Activated naive CD8-positive, alpha-beta T cell treated with anti-CD3 and anti-CD28 coated beads, Interleukin-2, amount 10 ng/mL, durations not matched to agents 7 days and 5 days (primary cell): ENCODE data around the gene EFCAB7. TPM values are rescaled to one million over a fixed set of nuclear protein-coding genes. Genes with fewer than 3 reads are reported as not detected.

ENCODE experiments used
- ATAC-seq: fragments of 150-1000 bp; cut with Tn5 transposase; one replicate; pipeline ENCODE4 v1.10.0; 2021; ENCODE audit warnings: low read depth, moderate library complexity
- POLR2A ChIA-PET: fragments of 350-600 bp; sonication (Branson Sonifier 250); formaldehyde crosslinking; loops from one replicate; lab custom pipeline; 2021; ENCODE audit warnings: antibody characterized with exemption; lab: Charles Lee
- DNase-seq: peaks from one replicate; pipeline ENCODE4 v3.0.0; 2021
- H3K27ac Mint-ChIP-seq: one replicate; pipeline ENCODE4 v1.8.0; 2022; ENCODE audit warnings: mild to moderate bottlenecking, mixed read lengths
- H3K27me3 Mint-ChIP-seq: one replicate; pipeline ENCODE4 v1.8.0; 2022; ENCODE audit warnings: mild to moderate bottlenecking, moderate library complexity, mixed read lengths
- H3K36me3 Mint-ChIP-seq: one replicate; pipeline ENCODE4 v1.8.0; 2021; ENCODE audit warnings: mild to moderate bottlenecking, mixed read lengths
- H3K4me1 Mint-ChIP-seq: one replicate; pipeline ENCODE4 v1.8.0; 2021; ENCODE audit warnings: mixed read lengths
- H3K4me3 Mint-ChIP-seq: one replicate; pipeline ENCODE4 v1.8.0; 2022; ENCODE audit warnings: mild to moderate bottlenecking, moderate library complexity, mixed read lengths
- H3K9me3 Mint-ChIP-seq: one replicate; pipeline ENCODE4 v1.8.0; 2021; ENCODE audit warnings: mixed read lengths
- total RNA-seq, 2 experiments: library from RNA; stranded (reverse); gene quantifications; one replicate each; pipeline ENCODE4 v1.2.3, GENCODE V29; 2021

The EFCAB7 gene
- total RNA-seq, 2 experiments from 2014 or later: 7.4 to 11.8 TPM

DNA sequence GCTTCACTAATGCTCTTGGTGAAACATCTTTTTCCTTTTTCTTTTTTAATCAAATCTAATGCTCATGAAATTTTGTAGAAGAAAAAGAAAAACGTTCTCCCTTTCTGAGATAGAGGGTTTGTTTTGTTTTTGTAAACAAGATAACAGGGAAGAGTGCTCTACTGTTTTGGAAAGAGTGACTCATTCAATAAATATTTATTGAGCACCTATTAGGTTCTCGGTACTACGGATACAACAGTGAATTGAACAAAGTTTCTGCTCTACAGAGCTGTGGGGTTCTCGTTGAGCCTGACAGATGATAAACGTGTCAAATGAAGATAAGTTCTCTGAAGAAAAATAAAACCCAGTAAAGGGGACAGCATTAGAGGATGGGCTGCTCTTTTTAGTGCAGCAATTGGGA is 76.9 kb downstream of the EFCAB7 start:
- H3K4me3 Mint-ChIP-seq: no peak overlapping the region

DNA sequence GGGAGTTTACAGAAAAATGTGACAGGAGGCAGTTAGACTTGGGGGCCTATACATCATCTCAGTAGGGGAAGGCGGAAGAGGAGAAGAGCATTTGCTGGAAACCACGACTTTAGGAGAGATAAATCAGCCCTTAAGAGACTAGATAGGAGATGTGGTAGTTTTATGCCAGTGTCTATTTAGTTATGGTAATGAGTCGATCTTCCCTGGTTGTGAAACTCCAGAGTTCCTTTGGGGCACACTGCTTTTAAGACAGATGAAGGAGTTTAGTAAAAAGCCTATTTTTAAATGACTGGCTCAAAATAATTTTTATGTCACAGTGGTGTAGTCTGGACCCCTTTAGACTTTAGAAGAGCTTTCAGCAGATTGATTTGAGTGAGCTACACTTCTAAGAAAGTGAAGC is 77.7 kb downstream of the EFCAB7 start:
- DNase-seq: no peak
- ATAC-seq: no peak
- POLR2A ChIA-PET: no interaction called here
- Mint-ChIP-seq H3K4me1 (peaks cover 14% of the 10 kb centered on the region), H3K36me3 (peaks cover 33% of the 10 kb centered on the region), H3K4me3 (no peak overlapping the region), H3K9me3 (no peaks in the 10 kb centered on the region), H3K27ac (no peak overlapping the region), H3K27me3 (no peaks in the 10 kb centered on the region)

More for the DNA sequence above, 76.9 kb downstream of the EFCAB7 start:
- POLR2A ChIA-PET: no interaction called here
- no peaks in the 10 kb centered on the region for H3K27me3 Mint-ChIP-seq
- no peak overlapping the region for H3K27ac Mint-ChIP-seq
- no peak for DNase-seq
- peaks cover 39% of the 10 kb centered on the region for H3K36me3 Mint-ChIP-seq
- ATAC-seq: no peak
- H3K9me3 Mint-ChIP-seq: no peaks in the 10 kb centered on the region
- H3K4me1 Mint-ChIP-seq: peaks cover 20% of the 10 kb centered on the region

DNA sequence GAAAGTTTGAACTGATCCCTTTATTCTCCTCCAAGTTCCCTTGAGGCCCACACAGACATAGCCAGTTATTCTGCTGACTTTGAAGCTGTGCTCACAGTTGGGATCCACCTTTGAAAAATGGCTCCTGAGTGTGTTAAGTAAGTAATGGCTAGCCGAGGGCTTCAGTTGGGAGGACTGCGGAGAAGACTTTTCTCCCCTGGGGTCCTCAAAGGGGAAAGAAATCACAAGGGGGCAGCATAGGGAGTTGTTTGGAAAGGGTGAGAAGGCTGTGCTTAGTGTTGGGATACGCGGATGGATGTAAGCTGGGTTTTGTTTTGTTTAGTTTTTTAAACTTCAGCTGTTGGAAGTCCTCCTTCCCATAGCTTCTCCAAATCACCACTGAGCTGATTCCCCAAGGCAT is 78.1 kb downstream of the EFCAB7 start:
- ATAC-seq: no peak

DNA sequence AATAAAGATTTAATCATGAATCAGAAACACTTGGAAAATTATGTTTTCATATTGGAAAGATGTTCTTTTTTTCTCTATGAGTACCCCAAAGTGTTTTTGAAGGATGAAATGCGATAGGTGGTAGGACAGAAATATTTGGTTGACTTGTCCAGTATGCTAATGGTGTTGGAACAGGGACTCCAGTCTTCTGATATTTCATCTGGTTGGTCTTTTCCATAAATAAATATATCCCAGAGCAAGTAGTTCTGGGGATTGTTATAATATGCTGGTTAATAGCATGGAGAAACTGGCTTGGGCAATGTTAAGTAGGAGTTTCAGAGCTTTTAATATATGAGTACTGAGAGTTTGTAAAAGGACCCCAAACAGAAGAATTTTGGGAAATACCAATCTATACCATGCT is 78.6 kb downstream of the EFCAB7 start:
- no peaks in the 10 kb centered on the region for H3K9me3 Mint-ChIP-seq
- no peak overlapping the region for H3K27ac Mint-ChIP-seq
- no peak overlapping the region for H3K4me3 Mint-ChIP-seq
- peaks cover 30% of the 10 kb centered on the region for H3K36me3 Mint-ChIP-seq
- peaks cover 12% of the 10 kb centered on the region for H3K4me1 Mint-ChIP-seq
- POLR2A ChIA-PET: no interaction called here
- ATAC-seq (no peak), DNase-seq (no peak)
- H3K27me3 Mint-ChIP-seq: no peaks in the 10 kb centered on the region

More for the DNA sequence above, 78.1 kb downstream of the EFCAB7 start:
- H3K27me3 Mint-ChIP-seq: no peaks in the 10 kb centered on the region
- H3K36me3 Mint-ChIP-seq: peaks cover 33% of the 10 kb centered on the region
- no peak for DNase-seq
- H3K4me3 Mint-ChIP-seq: no peak overlapping the region
- POLR2A ChIA-PET: no interaction called here
- H3K4me1 Mint-ChIP-seq: peaks cover 14% of the 10 kb centered on the region
- H3K9me3 Mint-ChIP-seq: no peaks in the 10 kb centered on the region
- no peak overlapping the region for H3K27ac Mint-ChIP-seq

DNA sequence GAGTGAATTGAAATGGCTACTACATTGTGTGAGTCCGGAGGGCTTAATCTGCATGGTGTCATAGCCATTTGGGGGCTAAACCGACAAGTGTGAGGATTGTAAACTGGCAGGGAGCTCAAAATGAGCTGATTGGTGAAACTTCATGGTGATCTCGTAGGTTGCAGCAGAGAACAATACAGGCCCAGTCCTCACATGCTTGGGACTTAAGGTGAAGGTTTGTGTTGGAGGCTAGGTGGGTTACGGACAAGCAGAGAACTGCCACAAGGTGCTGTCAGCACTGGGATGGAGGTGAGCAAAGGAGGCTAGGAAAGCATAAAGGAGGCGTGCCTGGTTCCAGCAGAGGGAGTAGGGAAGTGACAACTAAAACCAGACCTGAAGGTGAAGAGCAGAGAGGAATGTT is 79.3 kb downstream of the EFCAB7 start:
- DNase-seq: no peak
- no peak for ATAC-seq
- POLR2A ChIA-PET: no interaction called here
- Mint-ChIP-seq H3K36me3 (peaks cover 28% of the 10 kb centered on the region), H3K4me3 (no peak overlapping the region), H3K4me1 (peaks cover 9% of the 10 kb centered on the region), H3K27me3 (no peaks in the 10 kb centered on the region), H3K27ac (no peak overlapping the region), H3K9me3 (no peaks in the 10 kb centered on the region)

DNA sequence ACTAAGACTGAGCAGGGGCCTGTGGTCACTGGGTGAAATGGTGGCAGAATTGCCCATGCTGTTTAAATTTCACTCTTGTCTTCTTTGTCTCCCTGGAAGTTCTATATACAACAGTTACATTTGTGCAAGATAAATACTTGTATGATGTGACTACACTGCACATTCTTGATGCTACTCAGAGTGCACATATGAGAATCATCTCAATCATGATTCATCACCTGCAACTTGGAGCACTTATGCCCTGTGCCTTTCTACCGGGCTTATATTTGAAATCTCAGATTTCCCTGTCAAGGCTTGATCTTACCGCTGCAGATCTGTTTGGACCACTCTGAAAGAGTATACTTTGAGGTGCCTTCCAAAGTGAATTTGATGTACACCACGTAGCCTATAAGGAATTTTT is 80.5 kb downstream of the EFCAB7 start:
- DNase-seq (no peak), ATAC-seq (no peak)
- no peak overlapping the region for H3K27ac Mint-ChIP-seq
- H3K4me1 Mint-ChIP-seq: peaks cover 8% of the 10 kb centered on the region
- H3K9me3 Mint-ChIP-seq: no peaks in the 10 kb centered on the region
- POLR2A ChIA-PET: no interaction called here
- peaks cover 28% of the 10 kb centered on the region for H3K36me3 Mint-ChIP-seq
- no peaks in the 10 kb centered on the region for H3K27me3 Mint-ChIP-seq
- no peak overlapping the region for H3K4me3 Mint-ChIP-seq

DNA sequence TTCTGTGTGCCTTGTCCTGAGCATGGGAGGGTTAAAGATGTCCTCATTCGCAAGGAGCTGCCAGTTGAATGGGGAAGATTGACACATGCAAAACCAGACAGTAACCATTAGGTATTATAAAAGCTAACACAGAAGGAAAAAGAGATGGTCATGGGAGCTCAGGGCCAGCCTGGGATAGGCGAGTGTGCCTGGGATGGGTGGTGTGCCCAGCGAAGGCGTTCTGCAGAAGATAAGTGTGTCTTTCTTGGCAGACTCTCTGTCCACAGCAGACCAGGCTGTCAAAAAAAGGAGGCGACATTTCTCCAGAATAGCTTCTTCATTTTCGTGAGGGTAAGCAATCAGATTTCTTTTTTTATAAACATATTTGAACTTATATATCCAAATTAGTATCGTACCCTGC is 84.0 kb downstream of the EFCAB7 start:
- Mint-ChIP-seq H3K27ac (no peak overlapping the region), H3K9me3 (no peaks in the 10 kb centered on the region), H3K4me3 (no peak overlapping the region), H3K4me1 (peaks cover 19% of the 10 kb centered on the region), H3K36me3 (peaks cover 22% of the 10 kb centered on the region), H3K27me3 (no peaks in the 10 kb centered on the region)
- DNase-seq: no peak
- no peak for ATAC-seq
- POLR2A ChIA-PET: interaction anchor here (0.6 kb wide), 1 partner anchor 47 kb away, joined by 3 read pairs; no protein-coding TSS in a partner anchor

DNA sequence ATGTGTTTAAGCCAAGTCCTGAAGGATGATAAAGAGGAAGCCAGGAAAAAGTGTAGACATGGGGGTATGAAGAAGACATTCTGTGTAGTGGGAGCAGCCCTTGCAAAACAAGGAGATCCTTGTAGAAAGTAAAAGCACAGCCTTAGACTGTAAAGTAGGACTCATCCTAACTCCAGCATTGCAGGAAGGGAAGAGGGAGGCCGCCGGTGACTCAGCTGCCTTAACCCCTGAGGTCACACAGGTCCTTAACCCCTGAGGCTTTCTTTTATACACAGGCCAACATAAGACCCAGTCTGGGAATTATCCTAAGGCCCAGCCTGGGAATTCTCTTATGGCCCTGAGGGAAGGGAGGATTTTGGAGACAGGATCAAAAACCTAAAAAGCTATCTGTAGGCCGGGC is 87.9 kb downstream of the EFCAB7 start:
- Mint-ChIP-seq H3K27ac (no peak overlapping the region), H3K27me3 (no peaks in the 10 kb centered on the region), H3K4me3 (no peak overlapping the region), H3K36me3 (peaks cover 3% of the 10 kb centered on the region), H3K9me3 (no peaks in the 10 kb centered on the region), H3K4me1 (peaks cover 17% of the 10 kb centered on the region)
- ATAC-seq (no peak), DNase-seq (no peak)
- POLR2A ChIA-PET: interaction anchor here (1.4 kb wide), 1 partner anchor 17 kb away, joined by 3 read pairs; the partner anchor contains the start of gene PGM1

DNA sequence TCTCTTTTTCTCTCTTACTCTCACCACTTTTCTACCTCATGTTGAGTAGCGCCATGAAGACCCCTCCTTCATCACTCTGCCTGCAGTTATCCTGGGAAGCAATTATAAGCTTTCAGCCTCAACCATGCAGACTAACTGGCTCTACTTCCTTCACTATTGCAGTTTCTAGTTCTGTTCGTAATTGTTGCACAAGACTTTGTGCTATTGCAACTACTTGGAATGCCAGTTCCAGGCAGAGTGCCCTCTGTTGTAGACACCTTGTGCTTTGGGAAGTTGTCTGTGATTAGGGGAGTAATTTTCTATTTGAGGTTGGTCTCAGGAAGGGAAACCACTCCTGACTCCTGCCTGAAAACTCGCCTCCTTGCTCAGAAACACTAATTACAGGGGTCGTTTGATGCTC is 89.2 kb downstream of the EFCAB7 start:
- no peak for ATAC-seq
- DNase-seq: no peak
- peaks cover 19% of the 10 kb centered on the region for H3K4me1 Mint-ChIP-seq
- no peaks in the 10 kb centered on the region for H3K27me3 Mint-ChIP-seq
- H3K36me3 Mint-ChIP-seq: peaks cover 3% of the 10 kb centered on the region
- POLR2A ChIA-PET: interaction anchor here (0.7 kb wide), 1 partner anchor 622 kb away, joined by 6 read pairs; no protein-coding TSS in a partner anchor
- no peaks in the 10 kb centered on the region for H3K9me3 Mint-ChIP-seq
- H3K27ac Mint-ChIP-seq: no peak overlapping the region
- H3K4me3 Mint-ChIP-seq: no peak overlapping the region

DNA sequence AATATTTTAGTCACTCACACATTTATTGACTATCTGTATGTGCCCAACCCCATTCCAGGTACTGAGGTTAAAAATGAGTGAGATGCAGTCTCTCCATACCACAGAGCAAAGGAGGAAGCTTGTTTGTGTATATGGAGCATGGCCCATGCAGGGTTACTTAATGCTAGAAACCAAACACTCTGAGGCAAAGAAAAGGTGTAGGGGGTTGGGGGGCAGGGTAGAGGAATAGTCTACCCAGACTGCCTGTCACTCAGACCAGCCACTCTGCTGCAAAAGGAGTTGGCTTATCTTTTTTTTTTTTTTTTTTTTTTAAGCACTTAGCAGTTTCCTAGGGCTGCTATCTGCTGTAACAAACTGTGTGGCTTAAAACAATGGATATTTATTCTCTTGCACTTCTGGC is 89.6 kb downstream of the EFCAB7 start:
- Mint-ChIP-seq H3K4me3 (no peak overlapping the region), H3K27me3 (no peaks in the 10 kb centered on the region), H3K9me3 (no peaks in the 10 kb centered on the region), H3K4me1 (peaks cover 20% of the 10 kb centered on the region), H3K36me3 (peaks cover 3% of the 10 kb centered on the region), H3K27ac (no peak overlapping the region)
- no peak for ATAC-seq
- POLR2A ChIA-PET: interaction anchor here (0.7 kb wide), 1 partner anchor 622 kb away, joined by 6 read pairs; no protein-coding TSS in a partner anchor
- DNase-seq: no peak

DNA sequence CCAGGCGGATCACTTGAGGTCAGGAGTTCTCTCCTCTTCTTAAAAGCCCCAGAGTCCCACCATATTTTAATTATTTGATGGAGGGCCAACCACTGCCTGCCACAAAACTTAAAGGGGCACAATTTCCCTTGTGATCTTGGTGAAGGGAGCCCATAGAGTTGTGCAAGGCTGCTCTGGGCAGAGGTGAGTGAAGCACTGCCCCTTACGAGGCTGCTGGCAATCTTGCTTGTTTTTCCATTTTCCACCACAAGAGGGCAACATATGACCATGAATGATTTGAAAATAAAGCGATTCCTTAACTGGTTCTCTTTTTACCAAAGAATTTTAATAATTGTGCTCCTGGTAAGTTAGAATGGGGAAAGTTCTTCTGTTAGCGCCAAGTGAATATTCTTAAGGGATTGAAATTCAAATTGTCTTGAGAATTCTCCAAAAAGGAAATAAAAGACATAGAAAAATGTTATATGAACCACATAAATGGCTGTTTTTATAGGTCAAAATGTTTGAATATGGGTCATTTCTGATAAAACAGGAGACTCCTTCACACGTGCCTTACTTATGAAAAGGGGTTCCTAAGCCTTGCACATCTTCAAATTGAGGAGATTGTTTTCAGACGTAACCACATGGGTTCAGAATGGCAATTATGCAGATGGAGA is 92.6 kb downstream of the EFCAB7 start:
- H3K27ac Mint-ChIP-seq: no peak overlapping the region
- no peaks in the 10 kb centered on the region for H3K27me3 Mint-ChIP-seq
- ATAC-seq (peak; percentile 50), DNase-seq (no peak)
- H3K36me3 Mint-ChIP-seq: peaks cover 1% of the 10 kb centered on the region
- H3K9me3 Mint-ChIP-seq: no peaks in the 10 kb centered on the region
- H3K4me3 Mint-ChIP-seq: no peak overlapping the region
- POLR2A ChIA-PET: no interaction called here
- peaks cover 12% of the 10 kb centered on the region for H3K4me1 Mint-ChIP-seq

DNA sequence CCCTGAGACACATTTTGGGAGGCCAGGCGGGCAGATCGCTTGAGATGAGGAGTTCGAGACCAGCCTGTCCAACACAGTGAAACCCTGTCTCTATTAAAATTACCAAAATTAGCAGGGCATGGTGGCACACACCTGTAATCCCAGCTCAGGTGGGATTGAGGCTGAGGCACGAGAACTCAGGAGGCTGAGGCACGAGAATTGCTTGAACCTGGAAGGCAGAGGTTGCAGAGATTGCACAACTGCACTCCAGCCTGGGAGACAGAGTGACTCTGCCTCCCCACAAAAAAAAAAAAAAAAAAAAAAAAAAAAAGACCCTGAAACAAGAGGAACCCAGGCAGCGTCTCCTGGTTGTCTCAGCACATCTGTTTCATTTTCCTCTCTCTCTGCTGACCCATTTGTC is 94.1 kb downstream of the EFCAB7 start:
- Mint-ChIP-seq H3K27ac (no peak overlapping the region), H3K4me1 (peaks cover 9% of the 10 kb centered on the region), H3K4me3 (no peak overlapping the region), H3K27me3 (no peaks in the 10 kb centered on the region), H3K9me3 (no peaks in the 10 kb centered on the region), H3K36me3 (peaks cover 2% of the 10 kb centered on the region)
- no peak for ATAC-seq
- DNase-seq: no peak
- POLR2A ChIA-PET: no interaction called here

DNA sequence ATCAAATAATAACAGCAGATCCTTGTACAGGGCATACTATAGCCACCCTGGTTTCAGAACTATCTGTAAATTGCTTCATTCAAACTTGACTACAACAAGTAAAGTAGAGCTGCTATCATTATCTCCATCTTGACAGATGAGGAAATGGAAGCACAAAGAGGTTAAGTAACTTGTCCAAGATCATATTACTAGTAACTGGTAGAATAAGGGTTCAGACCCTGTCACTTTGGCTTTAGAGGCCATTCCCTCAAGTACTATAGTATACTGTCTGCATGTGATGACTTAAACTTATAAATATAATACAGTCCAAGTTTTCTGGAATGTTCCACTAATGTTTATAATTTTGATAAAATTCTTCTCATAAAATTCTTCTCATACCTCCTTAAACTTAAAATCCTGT is 94.7 kb downstream of the EFCAB7 start:
- POLR2A ChIA-PET: no interaction called here
- H3K4me1 Mint-ChIP-seq: peaks cover 9% of the 10 kb centered on the region
- H3K27ac Mint-ChIP-seq: no peak overlapping the region
- H3K9me3 Mint-ChIP-seq: no peaks in the 10 kb centered on the region
- DNase-seq (no peak), ATAC-seq (no peak)
- H3K36me3 Mint-ChIP-seq: peaks cover 3% of the 10 kb centered on the region
- H3K27me3 Mint-ChIP-seq: no peaks in the 10 kb centered on the region
- H3K4me3 Mint-ChIP-seq: no peak overlapping the region

DNA sequence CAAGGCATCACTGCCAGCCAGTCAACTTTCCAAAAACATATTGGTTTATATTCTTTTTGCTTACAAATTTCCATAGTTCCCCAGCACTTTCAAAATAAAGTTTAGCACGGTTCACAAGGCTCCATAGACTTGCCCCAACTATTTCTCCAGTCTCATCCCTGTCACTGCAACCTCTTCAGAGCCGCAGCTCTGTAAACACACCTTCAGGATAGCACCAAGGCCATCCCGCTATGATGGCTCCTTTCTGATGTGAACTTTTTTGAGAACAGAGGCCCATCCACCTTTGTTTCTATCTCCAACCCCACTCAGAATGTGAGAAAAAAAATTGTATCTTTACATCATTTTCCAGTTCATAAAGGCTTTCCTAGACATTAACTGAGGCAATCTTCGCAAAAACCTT is 96.2 kb downstream of the EFCAB7 start:
- H3K27ac Mint-ChIP-seq: no peak overlapping the region
- no peak for ATAC-seq
- peaks cover 6% of the 10 kb centered on the region for H3K36me3 Mint-ChIP-seq
- DNase-seq: no peak
- peaks cover 7% of the 10 kb centered on the region for H3K4me1 Mint-ChIP-seq
- H3K9me3 Mint-ChIP-seq: no peaks in the 10 kb centered on the region
- H3K27me3 Mint-ChIP-seq: no peaks in the 10 kb centered on the region
- POLR2A ChIA-PET: no interaction called here
- H3K4me3 Mint-ChIP-seq: no peak overlapping the region
